H1 (cell line): ENCODE data around the gene EME2. TPM values are rescaled to one million over a fixed set of nuclear protein-coding genes. Genes with fewer than 3 reads are reported as not detected.

Experiments used
- CTCF ChIA-PET: fragments of 300-600 bp; sonication (Branson Sonifier 250); formaldehyde crosslinking; loops from one replicate; lab custom pipeline; 2021; ENCODE audit not compliant: partially characterized antibody; lab: Charles Lee
- POLR2A ChIA-PET: fragments of 300-600 bp; sonication (Branson Sonifier 250); formaldehyde crosslinking; loops from one replicate; lab custom pipeline; 2021; ENCODE audit warnings: inconsistent platforms; ENCODE audit not compliant: partially characterized antibody; lab: Charles Lee
- DNase-seq, 2 experiments: peaks; one replicate each; pipeline versions ENCODE4 v3.0.0 to v3.0.0-alpha.2; 2010 to 2022; ENCODE audit warnings: low spot score in 2 of 2, low read depth in 1 of 2, mixed read lengths in 1 of 2
- FAIRE-seq: peaks from 2 replicates; lab custom pipeline; 2011; peaks lifted over from hg19 to GRCh38; lab: Jason Lieb, UNC
- H2AFZ ChIP-seq: 2 replicates; pipeline ENCODE4 v1.8.1; 2012; ENCODE audit warnings: low read length, inconsistent platforms
- H2AK5ac ChIP-seq: 2 replicates; pipeline ENCODE4 v1.6.1; 2013; ENCODE audit warnings: low read depth, low read length
- H2BK120ac ChIP-seq: replicated peaks from 2 replicates; pipeline ENCODE3; 2013; ENCODE audit warnings: low read depth, low read length, inconsistent platforms
- H2BK12ac ChIP-seq: 2 replicates; pipeline ENCODE4 v1.6.1; 2013; ENCODE audit warnings: low read depth, low read length
- H2BK15ac ChIP-seq: 2 replicates; pipeline ENCODE4 v1.6.1; 2013; ENCODE audit warnings: low read length
- H2BK20ac ChIP-seq: 2 replicates; pipeline ENCODE4 v1.6.1; 2013; ENCODE audit warnings: low read length
- H2BK5ac ChIP-seq: 2 replicates; pipeline ENCODE4 v1.6.1; 2013; ENCODE audit warnings: low read depth, low read length
- H3K14ac ChIP-seq: 2 replicates; pipeline ENCODE4 v1.6.1; 2013; ENCODE audit warnings: inconsistent platforms; ENCODE audit not compliant: insufficient read length
- H3K18ac ChIP-seq: 2 replicates; pipeline ENCODE4 v1.6.1; 2013; ENCODE audit warnings: low read length; ENCODE audit errors: extremely low read depth
- H3K23ac ChIP-seq: 2 replicates; pipeline ENCODE4 v1.6.1; 2013; ENCODE audit warnings: inconsistent platforms; ENCODE audit not compliant: insufficient read length
- H3K23me2 ChIP-seq: 2 replicates; pipeline ENCODE4 v1.6.1; 2013; ENCODE audit warnings: low read depth, low read length
- H3K27ac ChIP-seq: 2 replicates; pipeline ENCODE4 v1.6.1; 2011; ENCODE audit warnings: low read depth, low read length, inconsistent platforms
- H3K27me3 ChIP-seq, 4 experiments: replicated peaks in 1 of 4; 1 replicate in 1 of 4; 2 replicates in 3 of 4; pipeline versions ENCODE4 v1.6.1 to v1.8.1; 2011 to 2013; ENCODE audit warnings: low read length in 3 of 4, mild to moderate bottlenecking in 3 of 4, inconsistent platforms in 2 of 4, mixed read lengths in 2 of 4, moderate library complexity in 1 of 4; ENCODE audit not compliant: control insufficient read depth in 3 of 4, insufficient read depth in 3 of 4; ENCODE audit errors: extremely low read depth in 1 of 4
- H3K36me3 ChIP-seq, 4 experiments: 2 replicates each; pipeline versions ENCODE4 v1.6.1 to v1.8.1; 2011 to 2013; ENCODE audit warnings: mild to moderate bottlenecking in 4 of 4, low read length in 3 of 4, moderate library complexity in 2 of 4, control low read depth in 1 of 4, inconsistent platforms in 1 of 4; ENCODE audit not compliant: insufficient read depth in 4 of 4, control insufficient read depth in 2 of 4
- H3K4ac ChIP-seq: replicated peaks from 2 replicates; pipeline ENCODE3; 2013; ENCODE audit warnings: low read length, low read depth, mixed read lengths, inconsistent platforms; ENCODE audit not compliant: insufficient read length
- H3K4me1 ChIP-seq, 4 experiments: replicated peaks in 1 of 4; 1 replicate in 1 of 4; 2 replicates in 3 of 4; pipeline versions ENCODE4 v1.6.1 to v1.8.1; 2011 to 2013; ENCODE audit warnings: low read length in 3 of 4, inconsistent platforms in 2 of 4, mixed read lengths in 1 of 4; ENCODE audit not compliant: insufficient read depth in 4 of 4, control insufficient read depth in 3 of 4
- H3K4me2 ChIP-seq, 2 experiments: 2 replicates each; pipeline versions ENCODE4 v1.6.1 to v1.8.1; 2011 to 2013; ENCODE audit warnings: low read depth in 2 of 2, low read length in 2 of 2, control low read depth in 1 of 2, inconsistent platforms in 1 of 2, mild to moderate bottlenecking in 1 of 2; ENCODE audit not compliant: insufficient read depth in 1 of 2
- H3K4me3 ChIP-seq, 4 experiments: fragments of 200-600, 300-600 bp in 1 of 4; sonication (generic), shearing (Covaris generic), sonication (Bioruptor Twin) in 1 of 4; 2 replicates each; pipeline versions ENCODE4 v1.5.1 to v1.8.1; 2011 to 2016; ENCODE audit warnings: low read length in 4 of 4, low read depth in 3 of 4, control low read depth in 2 of 4, inconsistent platforms in 2 of 4, mild to moderate bottlenecking in 2 of 4, mixed read lengths in 1 of 4, moderate library complexity in 1 of 4; ENCODE audit not compliant: insufficient read depth in 2 of 4; ENCODE audit errors: extremely low read depth in 1 of 4
- H3K56ac ChIP-seq: replicated peaks from 2 replicates; pipeline ENCODE3; 2013; ENCODE audit warnings: low read depth, mild to moderate bottlenecking, mixed read lengths, low read length, inconsistent platforms; ENCODE audit not compliant: insufficient read length
- H3K79me1 ChIP-seq: 2 replicates; pipeline ENCODE4 v1.6.1; 2013; ENCODE audit warnings: low read depth, low read length, control low read depth
- H3K79me2 ChIP-seq, 2 experiments: 2 replicates each; pipeline versions ENCODE4 v1.6.1 to v1.8.1; 2012 to 2013; ENCODE audit warnings: low read length in 2 of 2, mild to moderate bottlenecking in 2 of 2, inconsistent platforms in 1 of 2; ENCODE audit not compliant: insufficient read depth in 2 of 2, control insufficient read depth in 1 of 2
- H3K9ac ChIP-seq, 4 experiments: replicated peaks in 1 of 4; 1 replicate in 1 of 4; 2 replicates in 3 of 4; pipeline versions ENCODE4 v1.6.1 to v1.8.1; 2011 to 2013; ENCODE audit warnings: low read depth in 3 of 4, low read length in 3 of 4, control low read depth in 2 of 4, mild to moderate bottlenecking in 2 of 4, moderate library complexity in 2 of 4, inconsistent platforms in 1 of 4; ENCODE audit errors: extremely low read depth in 1 of 4
- H3K9me3 ChIP-seq, 2 experiments: 2 replicates each; pipeline versions ENCODE4 v1.6.1 to v1.8.1; 2012 to 2013; ENCODE audit warnings: mild to moderate bottlenecking in 2 of 2, moderate library complexity in 2 of 2, control low read depth in 1 of 2, inconsistent platforms in 1 of 2, low read depth in 1 of 2, low read length in 1 of 2, mixed read lengths in 1 of 2; ENCODE audit not compliant: insufficient read depth in 2 of 2
- H4K20me1 ChIP-seq, 2 experiments: replicated peaks in 1 of 2; 2 replicates each; pipeline versions ENCODE3 to v1.8.1; 2011 to 2013; ENCODE audit warnings: inconsistent platforms in 2 of 2, low read length in 2 of 2, mild to moderate bottlenecking in 1 of 2; ENCODE audit not compliant: insufficient read depth in 2 of 2, control insufficient read depth in 1 of 2
- H4K5ac ChIP-seq: 2 replicates; pipeline ENCODE4 v1.6.1; 2013; ENCODE audit warnings: low read length, low read depth, mixed read lengths, inconsistent platforms; ENCODE audit not compliant: insufficient read length
- H4K8ac ChIP-seq: 2 replicates; pipeline ENCODE4 v1.8.0; 2013; ENCODE audit warnings: mild to moderate bottlenecking, moderate library complexity, low read length, inconsistent platforms; ENCODE audit not compliant: insufficient read depth; ENCODE audit errors: extremely low read depth
- H4K91ac ChIP-seq: replicated peaks from 2 replicates; pipeline ENCODE3; 2013; ENCODE audit warnings: low read length, mixed read lengths, inconsistent platforms; ENCODE audit not compliant: insufficient read length
- ASH2L ChIP-seq: fragments of 200-600, 300-600 bp; sonication (generic); IDR thresholded peaks from one replicate; pipeline ENCODE4 v1.7.1; 2017; ENCODE audit warnings: low read length
- BACH1 ChIP-seq: IDR thresholded peaks from 2 replicates; pipeline ENCODE4 v1.6.1; 2012; ENCODE audit warnings: low read length, improper control_type of control experiment
- CEBPB ChIP-seq: IDR thresholded peaks from 2 replicates; pipeline ENCODE4 v1.6.1; 2012; ENCODE audit warnings: low read depth, low read length
- CREB1 ChIP-seq: IDR thresholded peaks from 2 replicates; pipeline ENCODE4 v1.6.1; 2012; ENCODE audit warnings: inconsistent platforms
- EZH2 ChIP-seq: fragments of 200-600 bp; sonication (generic); IDR thresholded peaks from 2 replicates; pipeline ENCODE4 v1.7.1; 2012; ENCODE audit warnings: low read depth, mild to moderate bottlenecking, moderate library complexity, low read length, inconsistent platforms; ENCODE audit not compliant: severe bottlenecking
- JUN ChIP-seq: IDR thresholded peaks from 2 replicates; pipeline ENCODE4 v1.6.1; 2011; ENCODE audit warnings: low read depth, mild to moderate bottlenecking, improper control_type of control experiment, low read length
- KDM1A ChIP-seq: fragments of 200-600, 300-600 bp; sonication (generic); IDR thresholded peaks from 2 replicates; pipeline ENCODE4 v1.7.1; 2016; ENCODE audit warnings: mild to moderate bottlenecking, low read length, borderline replicate concordance
- MAFK ChIP-seq: IDR thresholded peaks from 2 replicates; pipeline ENCODE4 v1.6.1; 2012; ENCODE audit warnings: low read depth, mild to moderate bottlenecking, improper control_type of control experiment, low read length
- MAX ChIP-seq: IDR thresholded peaks from 2 replicates; pipeline ENCODE4 v1.6.1; 2012; ENCODE audit warnings: inconsistent platforms
- RXRA ChIP-seq: IDR thresholded peaks from 2 replicates; pipeline ENCODE4 v1.6.1; 2011; ENCODE audit warnings: low read depth, mild to moderate bottlenecking, low read length, moderate library complexity; ENCODE audit not compliant: insufficient read depth
- SIRT6 ChIP-seq: IDR thresholded peaks from one replicate; pipeline ENCODE4 v1.7.1; 2012; ENCODE audit warnings: low read length, inconsistent platforms
- SRF ChIP-seq: IDR thresholded peaks from 2 replicates; pipeline ENCODE4 v1.6.1; 2011; ENCODE audit warnings: mild to moderate bottlenecking, low read depth, low read length, moderate library complexity
- SUZ12 ChIP-seq: fragments of 200-600 bp; sonication (generic); IDR thresholded peaks from 2 replicates; pipeline ENCODE4 v1.6.1; 2012; ENCODE audit warnings: mild to moderate bottlenecking, inconsistent platforms, low read length, moderate library complexity, mixed read lengths
- WGBS, 2 experiments: shearing (Covaris generic) in 1 of 2; methylation state at CpG; one replicate each; pipeline versions ENCODE4 v1.1.6 to v1.1.7; 2013 to 2015; ENCODE audit warnings: low lambda C conversion rate in 2 of 2, mixed read lengths in 2 of 2, inconsistent platforms in 1 of 2, low coverage in 1 of 2, missing lambda C conversion rate in 1 of 2; ENCODE audit not compliant: insufficient replicate concordance in 2 of 2, insufficient coverage in 1 of 2, insufficient read length in 1 of 2; ENCODE audit errors: extremely low coverage in 1 of 2, missing lambda C conversion rate in 1 of 2; 5-methylcytosine and 5-hydroxymethylcytosine counted together
- polyA plus RNA-seq, 7 experiments: library from polyadenylated mRNA; depleted of rRNA in 3 of 7; stranded (reverse) in 5 of 7; unstranded in 2 of 7; fragments of >200 nt in 5 of 7; fragments of 200-250 nt in 2 of 7; gene quantifications; 1 replicate in 5 of 7; 2 replicates in 1 of 7; 4 replicates in 1 of 7; pipeline versions ENCODE4 v1.2.1 to v1.2.3, GENCODE V29; 2011 to 2013; ENCODE audit warnings: missing spikeins in 2 of 7, mixed read lengths in 2 of 7
- total RNA-seq: library from RNA; stranded (reverse); fragmentation: NEBNext Ultra II Directional; extraction: Animal tissue kit (Norgen Biotek cat#: 25700); gene quantifications from 2 replicates; pipeline ENCODE4 v1.2.1, GENCODE V29; 2021
- TF ChIP-seq, protein P1 (sequence below): IDR thresholded peaks from 2 replicates; pipeline ENCODE4 v1.6.1; 2012; ENCODE audit warnings: low read length, inconsistent platforms

Gene EME2
- total and polyA plus RNA-seq, 2 of the 8 experiments (the other 6 are each of a cell fraction or from before 2014, with no cell fraction given), result 13.1 to 19.7 TPM

DNA sequence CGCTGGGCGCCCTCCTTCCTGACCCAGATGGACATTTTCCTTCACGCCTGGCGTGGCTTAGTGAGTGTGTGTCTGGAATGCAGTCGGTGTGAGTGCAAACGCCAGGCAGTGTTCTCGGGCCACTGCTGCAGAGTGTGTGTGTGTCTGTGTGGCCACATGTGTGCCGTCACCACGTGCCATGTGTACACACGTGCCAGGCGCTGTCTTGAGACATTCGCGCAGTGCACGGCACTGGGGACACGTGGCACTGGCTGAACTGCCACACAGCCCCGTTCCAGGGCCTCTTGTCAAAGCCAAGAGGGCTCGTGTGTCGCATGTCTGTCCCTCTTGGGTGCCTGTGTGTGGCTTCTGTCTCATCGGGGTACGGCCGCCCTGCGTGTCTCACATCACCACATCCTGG is 37.8 kb upstream of the EME2 start:
- POLR2A ChIA-PET, result interaction anchor here (1.6 kb wide), 1 partner anchor 9 kb away, joined by 4 read pairs; no protein-coding TSS in a partner anchor
- Histone ChIP-seq H3K14ac (no peak overlapping the region), H2BK15ac (no peak overlapping the region), H3K79me1 (no peaks in the 10 kb centered on the region), H3K79me2 (no peaks in the 10 kb centered on the region), H3K56ac (no peak overlapping the region), H3K18ac (no peak overlapping the region), H2AK5ac (peak overlapping the region; percentile 32; the same call in 1 of the 2 replicates), H4K5ac (no peak overlapping the region), H2BK20ac (no peak overlapping the region), H4K8ac (no peak overlapping the region), H3K9ac (no peak overlapping the region), H3K4me1 (no peaks in the 10 kb centered on the region), H3K4me2 (no peak overlapping the region), H3K4ac (no peak overlapping the region), H2BK120ac (no peak overlapping the region), H2BK5ac (no peak overlapping the region; the same call in 1 of the 2 replicates), H3K9me3 (peaks cover 51 to 55% of the 10 kb centered on the region in 2 experiments), H3K4me3 (no peak overlapping the region), H2BK12ac (no peak overlapping the region), H4K20me1 (no peaks in the 10 kb centered on the region), H3K23ac (no peak overlapping the region), H3K27ac (no peak overlapping the region), H3K36me3 (peaks cover 0 to 18% (median 2%) of the 10 kb centered on the region in 4 experiments; a peak in 5 of 8 replicates), H4K91ac (no peak overlapping the region), H2AFZ (no peak overlapping the region), H3K23me2 (no peaks in the 10 kb centered on the region), H3K27me3 (no peaks in the 10 kb centered on the region)
- no peak for DNase-seq
- CTCF ChIA-PET, result no interaction called here
- FAIRE-seq, result no peak
- WGBS, 2 experiments, result 93% methylated on average over 22 of the region's 22 CpGs; no CpG with 5 or more reads in 1 of the 2 experiments
- no peak for TF ChIP-seq SUZ12
- TF ChIP-seq RXRA, result no peak
- TF ChIP-seq SIRT6, result no peak
- TF ChIP-seq ASH2L, result no peak
- TF ChIP-seq, protein P1, sequence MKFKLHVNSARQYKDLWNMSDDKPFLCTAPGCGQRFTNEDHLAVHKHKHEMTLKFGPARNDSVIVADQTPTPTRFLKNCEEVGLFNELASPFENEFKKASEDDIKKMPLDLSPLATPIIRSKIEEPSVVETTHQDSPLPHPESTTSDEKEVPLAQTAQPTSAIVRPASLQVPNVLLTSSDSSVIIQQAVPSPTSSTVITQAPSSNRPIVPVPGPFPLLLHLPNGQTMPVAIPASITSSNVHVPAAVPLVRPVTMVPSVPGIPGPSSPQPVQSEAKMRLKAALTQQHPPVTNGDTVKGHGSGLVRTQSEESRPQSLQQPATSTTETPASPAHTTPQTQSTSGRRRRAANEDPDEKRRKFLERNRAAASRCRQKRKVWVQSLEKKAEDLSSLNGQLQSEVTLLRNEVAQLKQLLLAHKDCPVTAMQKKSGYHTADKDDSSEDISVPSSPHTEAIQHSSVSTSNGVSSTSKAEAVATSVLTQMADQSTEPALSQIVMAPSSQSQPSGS, result no peak
- TF ChIP-seq KDM1A, result no peak
- TF ChIP-seq SRF, result no peak
- no peak for TF ChIP-seq CEBPB
- no peak for TF ChIP-seq MAX
- TF ChIP-seq CREB1, result no peak
- no peak for TF ChIP-seq EZH2
- no peak for TF ChIP-seq JUN
- TF ChIP-seq BACH1, result no peak
- TF ChIP-seq MAFK, result no peak
